BJ (cell line): Measurements from ENCODE around the gene NT5C2. TPM values are rescaled to one million over a fixed set of nuclear protein-coding genes. Genes with fewer than 3 reads are reported as not detected.
"Not testable (repeated sequence)": the region's sequence is repeated elsewhere in the genome, so short reads cannot be mapped to it uniquely, and the experiment has no call there.

Experiments used
- CTCF ChIA-PET: fragments of 350-600 bp; formaldehyde crosslinking; extraction: SDS; loops from one replicate; lab custom pipeline; 2021; ENCODE audit warnings: antibody characterized with exemption, inconsistent platforms; lab: Yijun Ruan, JAX
- POLR2A ChIA-PET: fragments of 300-600 bp; sonication (Branson Sonifier 250); formaldehyde crosslinking; extraction: SDS; loops from one replicate; lab custom pipeline; 2021; ENCODE audit warnings: antibody characterized with exemption; lab: Charles Lee
- DNase-seq: peaks from one replicate; pipeline ENCODE4 v3.0.0-alpha.2; 2011; ENCODE audit warnings: low read depth
- H3K27me3 ChIP-seq: 2 replicates; pipeline ENCODE4 v1.6.0; 2011; ENCODE audit warnings: low read length; ENCODE audit not compliant: control insufficient read depth, insufficient read depth
- H3K36me3 ChIP-seq: 2 replicates; pipeline ENCODE4 v1.5.1; 2011; ENCODE audit warnings: low read length; ENCODE audit not compliant: control insufficient read depth, insufficient read depth
- H3K4me3 ChIP-seq: 2 replicates; pipeline ENCODE4 v1.5.1; 2011; ENCODE audit warnings: low read depth, mild to moderate bottlenecking, control low read depth, low read length
- CTCF ChIP-seq: IDR thresholded peaks from 2 replicates; pipeline ENCODE4 v1.5.1; 2011; ENCODE audit warnings: low read depth, mild to moderate bottlenecking, control low read depth, inconsistent platforms, low read length, moderate library complexity; ENCODE audit not compliant: insufficient read depth
- polyA plus RNA-seq: library from polyadenylated mRNA; depleted of rRNA; stranded (reverse); fragments of >200 nt; gene quantifications from 2 replicates; pipeline ENCODE4 v1.2.3, GENCODE V29; 2011

Gene NT5C2
- polyA plus RNA-seq, 1 experiment = 49.3 TPM

DNA sequence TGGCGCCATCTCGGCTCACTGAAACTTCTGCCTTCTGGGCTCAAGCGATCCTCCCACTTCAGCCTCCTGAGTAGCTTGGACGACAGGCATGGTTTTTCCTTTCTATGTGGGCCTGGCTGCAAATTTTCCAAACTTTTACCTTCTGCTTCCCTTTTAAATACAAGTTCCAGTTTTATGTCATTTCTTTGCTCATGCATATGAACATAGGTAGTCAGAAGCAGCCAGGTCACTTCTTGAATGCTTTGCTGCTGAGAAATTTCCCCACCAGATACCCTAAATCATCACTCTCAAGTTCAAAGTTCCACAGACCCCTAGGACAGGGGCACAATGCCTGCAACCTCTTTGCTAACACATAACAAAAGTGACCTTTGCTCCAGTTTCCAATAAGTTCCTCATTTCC lies 31.1 kb upstream of the NT5C2 start:
- no peaks in the 10 kb centered on the region for H3K27me3 ChIP-seq
- H3K36me3 ChIP-seq = no peaks in the 10 kb centered on the region
- H3K4me3 ChIP-seq = no peak overlapping the region
- TF ChIP-seq CTCF = no peak
- CTCF ChIA-PET = no interaction called here
- no peak for DNase-seq
- POLR2A ChIA-PET = no interaction called here

DNA sequence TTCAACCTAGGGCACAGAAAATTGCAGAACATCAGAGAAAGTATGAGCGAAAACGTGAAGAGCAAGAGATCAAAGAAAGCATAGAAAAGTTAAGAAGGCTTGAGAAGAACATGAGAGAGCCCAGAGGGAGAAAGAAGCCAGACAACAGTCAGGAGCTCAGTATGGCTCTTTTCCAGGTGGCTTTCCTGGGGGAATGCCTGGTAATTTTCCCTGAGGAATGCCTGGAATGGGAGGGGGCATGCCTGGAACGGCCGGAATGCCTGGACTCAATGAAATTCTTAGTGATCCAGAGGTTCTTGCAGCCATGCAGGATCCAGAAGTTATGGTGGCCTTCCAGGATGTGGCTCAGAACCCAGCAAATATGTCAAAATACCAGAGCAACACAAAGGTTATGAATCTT lies 23.3 kb upstream of the NT5C2 start:
- CTCF ChIA-PET = interaction anchor here (1.0 kb wide), 1 partner anchor 9 kb away, joined by 4 read pairs; no protein-coding TSS in a partner anchor

DNA sequence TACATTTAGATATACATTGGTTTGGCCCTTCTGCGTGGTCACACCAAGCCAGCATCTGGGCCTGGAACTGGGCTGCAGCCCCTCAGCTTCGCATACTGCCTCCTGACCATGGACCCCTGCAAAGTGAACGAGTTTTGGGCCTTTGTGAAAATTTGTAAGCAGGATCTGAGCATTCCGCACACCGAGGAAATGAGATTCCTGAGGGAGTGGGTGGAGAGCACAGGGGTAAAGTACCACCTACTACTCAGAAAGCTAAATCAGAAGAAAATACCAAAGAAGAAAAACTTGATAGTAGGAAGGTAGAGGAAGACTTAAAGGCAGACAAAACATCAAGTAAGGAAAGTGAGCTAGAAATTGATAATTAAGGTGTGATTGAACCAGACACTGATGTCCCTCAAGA lies 22.5 kb upstream of the NT5C2 start:
- CTCF ChIA-PET = no interaction called here
- no peak for TF ChIP-seq CTCF
- POLR2A ChIA-PET = no interaction called here
- Histone ChIP-seq H3K27me3 (no peaks in the 10 kb centered on the region), H3K4me3 (no peak overlapping the region), H3K36me3 (no peaks in the 10 kb centered on the region)
- DNase-seq = no peak

More for the DNA sequence above, 23.3 kb upstream of the NT5C2 start:
- H3K36me3 ChIP-seq, H3K4me3 ChIP-seq, DNase-seq, H3K27me3 ChIP-seq, POLR2A ChIA-PET: not testable (repeated sequence)

- H3K27me3 ChIP-seq, H3K36me3 ChIP-seq, POLR2A ChIA-PET, DNase-seq, H3K4me3 ChIP-seq: not testable (repeated sequence)
- CTCF ChIA-PET = interaction anchor here (1.5 kb wide), 1 partner anchor 29 kb away, joined by 3 read pairs; no protein-coding TSS in a partner anchor
Measured at GRCh38 chr10:103210262-103210661, 17.2 kb upstream of the NT5C2 start.

DNA sequence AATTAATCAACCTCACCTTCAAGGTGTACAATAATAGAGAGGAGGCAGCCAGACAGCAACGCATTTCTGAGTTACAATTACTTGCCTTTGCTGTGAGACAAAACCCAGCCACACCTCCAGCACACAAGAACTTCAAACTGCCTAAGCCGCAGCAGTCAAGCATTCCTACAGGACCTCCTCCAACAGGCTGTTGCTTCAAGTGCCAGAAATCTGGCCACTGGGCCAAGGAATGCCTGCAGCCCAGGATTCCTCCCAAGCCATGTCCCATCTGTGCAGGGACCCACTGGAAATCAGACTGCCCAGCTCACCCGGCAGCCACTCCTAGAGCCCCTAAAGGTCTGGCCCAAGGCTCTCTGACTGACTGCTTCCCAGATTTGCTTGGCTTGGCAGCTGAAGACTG lies 14.6 kb upstream of the NT5C2 start:
- H3K4me3 ChIP-seq, H3K36me3 ChIP-seq, H3K27me3 ChIP-seq, DNase-seq, POLR2A ChIA-PET: not testable (repeated sequence)
- CTCF ChIA-PET = interaction anchor here (0.6 to 1.2 kb wide), 2 partner anchors 9 to 61 kb away, joined by 3 to 4 read pairs; no protein-coding TSS in a partner anchor

DNA sequence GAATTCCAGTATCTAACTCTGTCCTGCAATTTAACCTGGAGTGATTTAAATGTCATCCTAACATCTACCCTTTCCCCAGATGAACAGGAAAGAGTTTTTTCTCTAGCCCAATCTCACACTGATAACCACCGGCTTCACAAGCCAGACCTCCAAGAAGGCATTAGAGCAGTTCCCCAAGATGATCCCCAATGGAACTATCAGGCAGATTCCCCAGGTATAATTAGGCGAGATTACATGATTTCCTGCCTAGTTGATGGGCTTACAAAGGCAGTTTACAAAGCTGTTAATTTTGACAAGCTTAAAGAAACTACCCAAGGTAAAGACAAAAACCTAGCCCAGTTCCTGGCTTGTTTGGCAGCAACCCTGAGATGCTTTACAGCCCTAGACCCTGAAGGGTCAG lies 14.1 kb upstream of the NT5C2 start:
- Histone ChIP-seq H3K27me3 (no peaks in the 10 kb centered on the region), H3K36me3 (no peaks in the 10 kb centered on the region), H3K4me3 (no peak overlapping the region)
- TF ChIP-seq CTCF = no peak
- ChIA-PET CTCF (interaction anchor here (1.2 kb wide), 1 partner anchor 9 kb away, joined by 4 read pairs; no protein-coding TSS in a partner anchor), POLR2A (no interaction called here)
- DNase-seq = no peak

DNA sequence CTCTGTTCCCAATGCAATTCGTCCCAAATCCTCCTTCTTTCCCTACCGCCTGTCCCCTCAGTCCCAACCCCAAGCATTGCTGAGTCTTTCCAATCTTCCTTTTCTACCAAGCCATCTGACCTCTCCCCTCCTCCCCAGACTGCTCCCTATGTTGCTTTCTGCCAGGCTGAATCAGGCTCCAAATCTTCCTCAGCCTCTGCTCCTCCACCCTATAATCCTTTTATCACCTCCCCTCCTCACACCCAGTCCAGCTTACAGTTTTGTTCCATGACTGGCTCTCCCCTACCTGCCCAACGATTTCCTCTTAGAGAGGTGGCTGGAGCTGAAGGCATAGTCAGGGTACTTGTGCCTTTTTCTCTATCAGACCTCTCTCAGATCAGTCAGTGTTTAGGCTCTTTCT lies 13.6 kb upstream of the NT5C2 start:
- POLR2A ChIA-PET, DNase-seq, H3K36me3 ChIP-seq, H3K27me3 ChIP-seq, H3K4me3 ChIP-seq: not testable (repeated sequence)
- CTCF ChIA-PET = interaction anchor here (1.2 kb wide), 1 partner anchor 10 kb away, joined by 4 read pairs; no protein-coding TSS in a partner anchor

DNA sequence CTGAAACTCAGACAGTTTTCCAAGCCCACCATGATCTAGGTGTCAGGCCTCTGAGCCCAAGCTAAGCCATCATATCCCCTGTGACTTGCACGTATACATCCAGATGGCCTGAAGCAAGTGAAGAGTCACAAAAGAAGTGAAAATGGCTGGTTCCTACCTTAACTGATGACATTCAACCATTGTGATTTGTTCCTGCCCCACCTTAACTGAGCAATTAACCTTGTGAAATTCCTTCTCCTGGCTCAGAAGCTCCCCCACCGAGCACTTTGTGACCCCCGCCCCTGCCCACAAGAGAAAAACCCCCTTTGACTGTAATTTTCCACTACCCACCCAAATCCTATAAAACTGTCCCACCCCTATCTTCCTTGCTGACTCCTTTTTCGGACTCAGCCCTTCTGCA lies 12.3 kb upstream of the NT5C2 start:
- H3K36me3 ChIP-seq, DNase-seq, POLR2A ChIA-PET, H3K4me3 ChIP-seq, H3K27me3 ChIP-seq: not testable (repeated sequence)
- CTCF ChIA-PET = interaction anchor here (1.0 kb wide), 1 partner anchor 11 kb away, joined by 3 read pairs; no protein-coding TSS in a partner anchor
